NCI-H345 treated with DMSO at 0.1 percent for 48 hours (cell line): ENCODE measurements around the gene DUSP9.
"Not testable (repeated sequence)": the region's sequence is repeated elsewhere in the genome, so short reads cannot be mapped to it uniquely, and the experiment has no call there.

ENCODE experiments used
- DNase-seq: peaks from one replicate; lab custom pipeline; 2025; ENCODE audit not compliant: unreplicated experiment; lab: John Stamatoyannopoulos, UW

Gene DUSP9

GRCh38 chrX:153689654-153690465, 42.9 kb downstream of the DUSP9 start:
- no peak for DNase-seq

- no peak for DNase-seq
Measured at GRCh38 chrX:153690466-153690865, 43.5 kb downstream of the DUSP9 start.

- not testable (repeated sequence) for DNase-seq
Measured at GRCh38 chrX:153691032-153691827, 44.2 kb downstream of the DUSP9 start.

- no peak for DNase-seq
Measured at GRCh38 chrX:153692003-153692402, 45.0 kb downstream of the DUSP9 start.

DNA sequence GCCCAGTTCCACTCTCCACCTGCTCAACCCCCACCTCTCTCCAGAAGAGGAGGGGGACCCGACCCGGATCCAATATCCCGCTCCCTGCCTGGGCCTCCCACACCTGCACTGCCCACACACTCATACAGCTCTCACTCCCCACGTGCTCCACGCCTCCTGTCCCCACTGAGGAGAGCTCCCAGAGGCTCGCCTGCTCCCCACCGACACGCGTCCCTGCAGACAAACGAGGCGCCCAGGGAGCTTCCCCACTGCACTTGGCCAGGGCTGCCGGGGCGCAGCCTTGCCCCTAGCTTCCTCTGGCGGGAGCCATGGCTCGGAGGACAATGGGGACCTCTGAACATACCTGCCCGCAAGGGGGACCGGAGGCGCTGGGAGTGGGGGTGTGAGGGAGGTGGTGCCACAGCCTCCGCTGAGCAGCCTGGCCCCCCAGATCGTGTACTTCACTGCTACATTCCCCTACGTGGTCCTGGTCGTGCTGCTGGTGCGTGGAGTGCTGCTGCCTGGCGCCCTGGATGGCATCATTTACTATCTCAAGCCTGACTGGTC, 45.7 kb downstream of the DUSP9 start:
- DNase-seq: no peak

DNA sequence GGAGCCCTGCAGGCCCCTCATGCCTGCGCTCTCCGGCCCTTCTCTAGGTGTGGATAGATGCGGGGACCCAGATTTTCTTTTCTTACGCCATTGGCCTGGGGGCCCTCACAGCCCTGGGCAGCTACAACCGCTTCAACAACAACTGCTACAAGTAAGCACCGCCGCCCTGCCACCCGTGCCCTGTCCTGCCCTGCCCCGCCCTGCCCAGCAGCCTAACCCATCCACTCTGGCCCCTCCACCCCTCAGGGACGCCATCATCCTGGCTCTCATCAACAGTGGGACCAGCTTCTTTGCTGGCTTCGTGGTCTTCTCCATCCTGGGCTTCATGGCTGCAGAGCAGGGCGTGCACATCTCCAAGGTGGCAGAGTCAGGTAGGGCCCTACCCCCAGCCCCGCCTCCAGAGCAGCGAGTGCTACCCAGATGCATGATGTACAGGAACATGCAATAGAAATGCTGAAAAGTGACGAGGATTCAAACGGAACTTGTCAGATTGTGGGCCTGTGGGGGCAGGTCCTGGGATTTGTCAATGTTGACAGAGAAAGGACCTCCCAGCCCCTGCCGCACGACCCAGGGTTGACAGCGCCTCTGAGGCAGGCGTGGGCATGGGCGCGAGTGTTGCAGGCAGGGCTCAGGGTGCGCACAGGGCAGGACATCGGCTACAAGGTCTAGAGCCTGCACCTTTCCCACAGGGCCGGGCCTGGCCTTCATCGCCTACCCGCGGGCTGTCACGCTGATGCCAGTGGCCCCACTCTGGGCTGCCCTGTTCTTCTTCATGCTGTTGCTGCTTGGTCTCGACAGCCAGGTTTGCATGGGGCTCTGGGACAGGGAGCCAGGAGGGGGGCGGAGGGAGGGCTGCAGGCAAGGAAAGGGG, 46.4 kb downstream of the DUSP9 start:
- DNase-seq: no peak

DNA sequence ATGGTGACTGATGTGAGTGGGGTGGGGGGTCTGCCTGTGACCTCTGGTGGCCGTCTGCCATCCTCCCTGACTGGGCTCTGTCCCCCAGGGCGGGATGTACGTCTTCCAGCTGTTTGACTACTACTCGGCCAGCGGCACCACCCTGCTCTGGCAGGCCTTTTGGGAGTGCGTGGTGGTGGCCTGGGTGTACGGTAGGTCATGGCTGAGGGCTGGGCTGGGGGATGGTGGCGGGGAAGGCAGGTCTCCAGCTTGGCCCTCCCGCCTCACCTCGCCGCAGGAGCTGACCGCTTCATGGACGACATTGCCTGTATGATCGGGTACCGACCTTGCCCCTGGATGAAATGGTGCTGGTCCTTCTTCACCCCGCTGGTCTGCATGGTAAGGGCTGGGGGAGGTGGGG, 47.3 kb downstream of the DUSP9 start:
- not testable (repeated sequence) for DNase-seq

- DNase-seq: no peak
Measured at GRCh38 chrX:153694687-153695270, 47.8 kb downstream of the DUSP9 start.

DNA sequence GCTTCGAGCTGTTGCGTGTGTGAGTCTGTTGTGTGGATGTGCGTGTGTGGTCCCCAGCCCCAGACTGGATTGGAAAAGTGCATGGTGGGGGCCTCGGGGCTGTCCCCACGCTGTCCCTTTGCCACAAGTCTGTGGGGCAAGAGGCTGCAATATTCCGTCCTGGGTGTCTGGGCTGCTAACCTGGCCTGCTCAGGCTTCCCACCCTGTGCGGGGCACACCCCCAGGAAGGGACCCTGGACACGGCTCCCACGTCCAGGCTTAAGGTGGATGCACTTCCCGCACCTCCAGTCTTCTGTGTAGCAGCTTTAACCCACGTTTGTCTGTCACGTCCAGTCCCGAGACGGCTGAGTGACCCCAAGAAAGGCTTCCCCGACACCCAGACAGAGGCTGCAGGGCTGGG, 49.1 kb downstream of the DUSP9 start:
- DNase-seq: no peak

DNA sequence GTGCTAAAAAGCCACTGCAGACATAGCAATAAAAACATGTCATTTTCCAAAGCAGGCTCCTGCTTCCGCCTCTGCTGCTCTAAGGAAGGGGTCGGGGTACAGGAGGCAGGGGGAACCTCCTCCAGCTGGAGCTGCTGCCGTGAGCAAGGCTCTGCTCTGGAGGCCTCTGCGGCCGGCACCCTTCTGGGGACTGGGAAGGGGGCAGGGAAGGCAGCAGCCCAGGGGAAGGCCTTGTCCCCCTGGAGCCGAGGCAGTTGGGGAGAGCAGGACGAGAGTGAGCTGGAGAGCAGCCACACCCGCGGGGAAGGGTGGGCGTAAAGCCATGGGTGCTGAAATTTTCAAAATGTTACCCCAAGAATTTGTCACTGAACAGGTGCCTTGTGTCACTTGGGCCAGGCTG, 49.5 kb downstream of the DUSP9 start:
- DNase-seq: not testable (repeated sequence)

DNA sequence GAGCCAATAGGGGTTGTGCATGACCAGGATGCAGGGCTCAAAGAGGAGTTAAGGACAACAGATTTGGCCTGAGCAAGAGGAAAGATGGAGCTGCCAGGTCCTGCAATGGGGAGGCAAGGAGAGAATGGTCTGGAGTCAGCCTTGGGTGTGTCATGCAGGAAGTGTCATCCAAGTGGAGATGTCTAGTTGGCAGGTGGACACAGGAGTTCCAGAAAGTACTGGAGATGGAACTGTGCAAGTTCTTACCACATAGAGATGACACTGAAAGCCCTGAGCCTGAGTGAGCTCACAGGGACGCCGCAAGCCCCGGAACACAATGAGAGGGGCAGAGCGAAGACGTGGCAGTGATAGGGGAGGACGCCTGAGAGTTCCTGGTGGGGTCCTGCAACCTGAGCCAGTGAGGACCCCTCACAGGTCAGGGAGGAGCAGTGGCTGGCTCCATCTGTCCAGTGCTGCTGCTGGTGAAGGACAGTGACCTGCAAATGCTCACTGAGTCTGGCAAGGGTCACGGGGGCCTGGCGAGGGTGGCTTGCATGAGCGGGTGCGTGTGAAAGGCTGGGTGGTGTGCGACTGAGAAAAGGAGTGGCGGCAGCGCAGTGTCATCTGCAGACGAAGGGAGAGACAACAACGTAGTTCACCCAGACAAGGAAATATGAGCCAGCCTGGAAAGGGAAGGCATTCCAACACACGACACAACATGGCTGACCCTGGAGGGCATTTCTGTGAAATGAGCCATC, 50.2 kb downstream of the DUSP9 start:
- DNase-seq: not testable (repeated sequence)

GRCh38 chrX:153697924-153698865, 51.2 kb downstream of the DUSP9 start:
- DNase-seq: no peak

DNA sequence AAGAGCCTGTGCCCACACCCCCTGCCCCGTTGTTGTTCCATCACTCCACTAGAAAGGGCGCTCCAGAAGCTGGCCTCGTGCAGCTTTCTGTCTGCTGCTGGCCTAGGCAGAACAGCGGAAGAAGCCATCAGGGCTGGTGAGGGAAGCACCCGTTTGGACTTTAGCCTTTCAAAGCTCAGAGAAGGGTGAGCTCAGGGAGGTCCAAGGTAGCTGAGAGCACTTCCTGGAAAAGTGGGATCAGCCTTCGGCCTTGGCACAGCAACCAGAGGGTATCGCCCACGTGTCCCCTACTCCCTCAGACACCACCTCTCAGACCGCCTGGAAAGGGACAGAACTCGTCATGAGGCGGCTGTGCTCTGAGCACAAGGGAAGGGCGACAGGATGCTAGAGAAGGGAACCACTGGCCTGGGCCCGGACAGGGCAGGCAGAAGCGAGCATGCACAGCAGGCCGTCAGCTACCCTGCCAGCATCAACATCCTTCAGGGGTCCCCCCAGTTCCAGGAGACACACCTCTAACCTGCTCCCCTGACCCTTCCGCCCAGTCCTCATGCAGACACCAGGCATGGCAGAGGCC, 52.3 kb downstream of the DUSP9 start:
- not testable (repeated sequence) for DNase-seq

DNA sequence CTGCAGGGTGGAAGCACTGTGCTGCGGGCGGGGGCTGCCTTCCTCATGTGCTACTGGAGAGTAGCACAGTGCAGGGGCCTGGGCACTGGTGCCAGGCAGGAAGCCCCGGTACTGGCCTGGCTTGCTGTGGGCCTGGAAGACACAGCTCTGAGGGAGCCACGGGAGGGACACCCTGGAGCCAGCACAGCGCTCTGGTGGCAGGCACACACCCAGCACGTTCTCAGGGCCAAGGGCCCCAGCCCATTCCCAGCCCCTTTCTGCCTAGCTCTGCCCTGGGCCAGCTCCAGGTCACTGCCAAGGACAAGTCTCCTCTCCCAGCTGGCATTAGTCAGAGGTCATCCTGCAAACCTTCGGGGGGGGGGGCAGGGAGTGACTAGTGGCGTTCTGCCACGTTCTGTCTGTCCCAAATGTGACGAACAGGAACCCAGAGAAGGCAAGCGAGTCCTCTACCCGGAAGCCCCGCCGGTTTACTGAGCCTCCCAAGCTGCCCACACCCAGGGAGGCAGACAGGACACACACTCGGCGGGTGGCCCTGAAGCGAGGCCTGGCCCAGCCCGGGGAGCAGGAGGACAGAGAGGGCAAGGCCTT, 52.9 kb downstream of the DUSP9 start:
- DNase-seq: not testable (repeated sequence)

- DNase-seq: no peak
Measured at GRCh38 chrX:153700376-153700945, 53.5 kb downstream of the DUSP9 start.
